NOMO-1 (cell line): ENCODE data around the gene CDK11A.
"Not testable (repeated sequence)": the region's sequence is repeated elsewhere in the genome, so short reads cannot be mapped to it uniquely, and the experiment has no call there.

Experiments
- DNase-seq, 2 experiments: peaks; one replicate each; lab custom pipeline; 2025; ENCODE audit not compliant: unreplicated experiment in 2 of 2; lab: John Stamatoyannopoulos, UW

The CDK11A gene

GRCh38 chr1:1727131-1727651 lies 3.0 kb upstream of the CDK11A start:
- not testable (repeated sequence) for DNase-seq

DNA sequence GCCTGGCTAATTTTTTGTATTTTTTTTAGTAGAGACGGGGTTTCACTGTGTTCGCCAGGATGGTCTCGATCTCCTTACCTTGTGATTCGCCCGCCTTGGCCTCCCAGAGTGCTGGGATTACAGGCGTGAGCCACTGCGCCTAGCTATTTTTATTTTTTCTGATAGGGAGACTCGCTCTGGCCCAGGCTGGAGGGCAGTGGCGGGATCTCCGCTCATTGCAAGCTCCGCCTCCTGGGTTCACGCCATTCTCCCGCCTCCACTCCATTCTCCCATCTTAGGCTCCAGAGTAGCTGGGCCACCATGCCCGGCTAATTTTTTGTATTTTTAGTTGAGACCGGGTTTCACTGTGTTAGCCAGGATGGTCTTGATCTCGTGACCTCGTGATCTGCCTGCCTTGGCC lies 1.9 kb upstream of the CDK11A start:
- not testable (repeated sequence) for DNase-seq

DNA sequence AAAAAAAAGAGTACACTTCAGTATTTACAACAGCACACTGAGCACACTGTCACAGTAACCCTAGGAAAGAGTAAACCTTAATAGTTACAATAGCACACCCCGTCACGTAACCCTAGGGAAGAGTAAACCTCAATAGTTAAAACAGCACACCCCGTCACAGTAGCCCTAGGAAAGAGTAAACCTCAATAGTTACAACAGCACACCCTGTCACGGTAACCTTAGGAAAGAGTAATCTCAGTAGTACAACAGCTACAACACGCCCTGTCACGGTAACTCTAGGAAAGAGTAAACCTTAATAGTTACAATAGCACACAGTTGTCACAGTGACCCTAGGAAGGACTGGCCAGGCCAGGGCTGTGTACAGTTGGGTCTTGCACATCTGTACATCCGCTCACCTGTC lies 3.0 kb downstream of the CDK11A start:
- no peak for DNase-seq

DNA sequence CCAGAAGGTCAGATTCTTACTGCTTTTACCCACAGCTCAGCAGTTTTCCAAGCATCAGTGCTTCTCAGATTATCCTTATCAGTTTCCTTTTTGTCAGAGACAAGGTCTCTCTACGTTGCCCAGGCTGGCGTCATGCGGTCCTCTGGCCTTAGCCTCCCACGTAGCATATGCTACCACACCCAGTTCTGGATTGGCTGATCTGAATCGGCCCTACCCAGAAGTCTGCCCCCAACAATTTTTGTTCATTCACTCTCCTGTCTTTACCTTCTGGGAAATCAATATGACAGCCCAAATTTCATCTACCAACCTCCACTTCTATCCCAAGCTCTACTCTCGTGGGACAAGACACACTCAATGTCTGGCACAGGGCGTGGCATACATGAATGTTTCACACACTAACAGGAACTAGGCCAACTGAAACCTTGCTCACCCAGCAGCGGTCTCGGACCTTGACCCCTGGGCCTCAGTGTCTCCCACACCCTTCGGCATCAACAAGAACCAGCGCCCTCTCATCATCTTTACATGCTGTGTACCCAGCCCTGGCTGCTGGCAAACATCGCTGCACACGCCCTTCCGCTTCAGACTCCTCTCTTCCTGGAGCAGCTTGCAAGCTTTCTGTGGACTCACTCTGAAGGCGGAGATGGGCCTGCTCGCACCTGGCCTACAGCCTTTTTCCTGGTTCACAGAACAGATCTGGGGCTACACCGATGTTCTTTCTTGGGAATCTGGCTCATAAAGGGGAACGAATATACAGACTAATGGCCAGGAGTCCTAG lies 8.9 kb downstream of the CDK11A start:
- not testable (repeated sequence) for DNase-seq

DNA sequence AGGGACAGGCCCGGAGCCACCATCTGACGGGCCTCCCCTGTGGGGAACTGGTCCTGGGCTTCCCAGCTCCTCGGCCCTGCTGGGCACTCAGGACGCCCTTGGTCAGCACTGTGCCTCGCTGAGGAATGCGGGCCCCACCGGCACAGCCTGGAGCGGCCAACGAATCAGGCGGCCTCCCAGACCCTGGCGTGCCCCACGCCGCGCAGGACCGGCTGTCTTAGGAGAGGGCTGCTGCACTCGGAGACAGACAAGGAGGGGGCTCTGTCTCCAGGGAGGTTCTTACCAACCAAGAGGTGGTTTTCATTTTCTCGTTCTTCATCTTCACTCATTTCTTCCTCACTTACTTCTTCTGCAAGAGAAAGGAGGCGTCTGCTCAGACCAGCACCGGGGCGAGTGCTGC lies 16.3 kb downstream of the CDK11A start:
- DNase-seq, result not testable (repeated sequence)

DNA sequence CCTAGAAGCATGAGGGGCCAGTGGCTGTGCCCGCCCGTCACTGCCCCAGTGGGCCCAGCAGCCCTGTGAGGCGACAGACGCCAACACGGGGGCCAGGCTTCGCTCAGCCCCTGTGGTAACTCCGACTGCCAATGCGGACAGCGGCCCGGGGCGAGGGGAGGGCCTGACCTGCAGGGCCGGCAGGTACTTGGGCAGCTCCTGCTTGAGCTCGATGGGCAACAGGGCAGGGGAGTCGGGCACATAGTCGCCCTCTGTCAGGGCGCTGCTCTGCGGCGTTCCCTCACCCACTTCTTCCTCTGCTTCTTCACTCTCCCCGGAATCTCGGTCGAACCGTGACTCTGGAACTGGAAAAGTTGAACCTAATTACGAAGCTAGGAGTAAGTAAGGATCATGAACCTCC lies 16.9 kb downstream of the CDK11A start:
- not testable (repeated sequence) for DNase-seq

DNA sequence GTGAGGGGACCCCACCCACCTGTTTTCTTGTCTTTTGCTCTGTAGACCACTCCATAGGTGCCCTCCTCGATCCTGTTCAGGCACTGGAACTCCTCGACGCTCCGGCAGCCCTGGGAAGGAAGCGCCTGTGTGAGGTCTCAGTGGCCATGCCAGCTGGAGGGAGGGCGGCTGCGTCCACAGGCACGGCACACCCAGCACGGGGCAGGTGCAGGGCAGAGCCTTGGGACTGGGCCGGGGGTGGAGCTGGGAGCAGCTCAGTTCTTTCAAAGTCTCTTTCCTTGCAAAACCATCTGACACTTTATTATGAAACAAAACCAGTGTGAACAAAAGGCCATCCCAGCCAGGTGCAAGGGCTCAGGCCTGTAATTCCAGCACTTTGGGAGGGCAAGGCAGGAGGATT lies 18.5 kb downstream of the CDK11A start:
- DNase-seq, result not testable (repeated sequence)

DNA sequence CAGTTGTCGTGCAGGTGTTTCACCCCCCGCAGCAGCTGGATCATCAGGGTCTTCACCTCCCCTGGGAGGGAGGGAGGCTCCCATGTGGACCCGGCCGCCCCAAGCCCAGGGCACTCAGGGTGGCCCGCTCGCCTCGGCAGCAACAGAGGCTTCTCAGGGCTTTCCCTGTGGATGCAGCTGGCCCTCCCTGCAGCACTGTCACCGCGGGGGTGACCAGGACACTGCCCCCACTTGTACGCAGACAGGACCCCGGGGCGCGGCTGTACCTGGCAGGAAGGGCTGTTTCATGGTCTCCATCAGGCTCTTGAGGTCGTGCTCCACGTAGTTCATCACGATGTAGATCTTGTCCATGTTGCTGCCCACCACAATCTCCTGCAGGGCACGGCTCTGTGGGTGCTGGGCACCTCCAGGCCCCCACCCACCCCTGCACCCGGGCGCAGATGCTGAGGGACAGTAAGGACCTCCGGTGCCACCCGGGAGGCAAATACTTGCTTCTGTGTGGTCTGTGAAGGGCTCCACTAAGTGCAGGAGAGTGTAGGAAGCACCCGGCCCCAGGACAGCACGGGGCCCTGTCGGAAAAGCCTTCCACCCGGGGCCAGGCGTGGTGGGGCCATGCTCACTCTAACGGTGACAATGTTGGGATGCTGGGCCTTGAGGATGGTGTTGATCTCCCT lies 19.7 kb downstream of the CDK11A start:
- not testable (repeated sequence) for DNase-seq

DNA sequence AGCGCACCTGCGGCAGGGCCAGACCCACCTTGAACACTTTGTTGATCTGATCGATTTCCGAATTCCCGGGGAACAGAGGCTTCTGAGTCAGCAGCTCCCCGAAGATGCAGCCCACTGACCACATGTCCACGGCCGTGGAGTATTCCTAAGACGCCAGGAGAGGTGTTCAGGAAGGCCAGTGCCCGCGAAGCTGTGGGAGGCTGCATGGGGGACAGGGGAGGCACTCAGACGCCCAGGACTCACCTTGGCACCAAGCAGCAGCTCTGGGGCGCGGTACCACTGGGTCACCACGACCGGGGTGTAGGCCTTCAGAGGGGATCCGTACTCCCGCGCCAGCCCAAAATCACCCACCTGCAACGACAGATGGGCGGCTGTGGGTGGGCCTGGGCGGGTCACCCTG lies 20.4 kb downstream of the CDK11A start:
- no peak for DNase-seq

GRCh38 chr1:1702506-1702905 lies 21.7 kb downstream of the CDK11A start:
- DNase-seq, result not testable (repeated sequence)

DNA sequence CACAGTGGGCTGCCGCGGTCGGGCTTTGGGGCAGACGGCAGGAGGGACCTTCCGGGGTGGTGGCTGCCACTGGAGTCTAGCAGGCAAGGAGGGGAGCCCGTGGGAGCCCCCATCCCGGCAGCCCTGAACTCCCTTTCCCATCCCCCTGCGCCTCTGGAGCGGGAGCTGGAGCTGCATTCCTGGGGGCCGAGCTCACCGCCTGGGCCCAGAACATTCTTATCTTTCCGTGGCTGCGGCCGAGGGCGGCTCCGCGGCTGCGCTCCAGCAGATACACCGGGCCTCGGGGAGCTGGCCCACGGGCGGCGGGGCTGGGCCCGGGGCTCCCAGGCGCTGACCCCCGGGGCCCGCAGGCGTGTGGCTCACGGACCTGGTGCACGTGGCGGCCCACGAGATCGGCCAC lies 23.6 kb downstream of the CDK11A start:
- DNase-seq, result not testable (repeated sequence)

DNA sequence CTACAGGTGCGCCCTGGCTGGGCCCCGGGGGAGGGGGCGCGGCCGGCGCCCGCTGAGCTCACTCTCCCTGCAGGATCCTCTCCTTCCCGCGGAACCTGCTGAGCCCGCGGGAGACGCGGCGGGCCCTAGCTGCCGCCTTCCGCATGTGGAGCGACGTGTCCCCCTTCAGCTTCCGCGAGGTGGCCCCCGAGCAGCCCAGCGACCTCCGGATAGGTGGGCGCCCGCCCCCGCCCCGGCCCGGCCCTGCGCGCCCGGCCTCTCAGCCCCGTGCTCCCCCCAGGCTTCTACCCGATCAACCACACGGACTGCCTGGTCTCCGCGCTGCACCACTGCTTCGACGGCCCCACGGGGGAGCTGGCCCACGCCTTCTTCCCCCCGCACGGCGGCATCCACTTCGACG lies 24.1 kb downstream of the CDK11A start:
- not testable (repeated sequence) for DNase-seq

- not testable (repeated sequence) for DNase-seq
Observed at GRCh38 chr1:1699061-1699460, 25.1 kb downstream of the CDK11A start.

- not testable (repeated sequence) for DNase-seq
Observed at GRCh38 chr1:1697358-1698183, 26.6 kb downstream of the CDK11A start.

GRCh38 chr1:1696431-1697357 lies 27.5 kb downstream of the CDK11A start:
- DNase-seq, result not testable (repeated sequence)

GRCh38 chr1:1692714-1693647 lies 31.2 kb downstream of the CDK11A start, which contains the start of gene SLC35E2B:
SLC35E2B (minus strand) TSS chr1:1692795; CDS start chr1:1676699, 16,096 bp downstream.
- DNase-seq, result peak; percentile 59 to 66

GRCh38 chr1:1692324-1692713 lies 31.8 kb downstream of the CDK11A start:
- peak; percentile 20 to 42 for DNase-seq

- not testable (repeated sequence) for DNase-seq
Observed at GRCh38 chr1:1691443-1691842, 32.7 kb downstream of the CDK11A start.

- not testable (repeated sequence) for DNase-seq
Observed at GRCh38 chr1:1689526-1689925, 34.6 kb downstream of the CDK11A start.
